Panc1 (cell line): Measurements from ENCODE around the gene GNB2. TPM values are rescaled to one million over a fixed set of nuclear protein-coding genes. Genes with fewer than 3 reads are reported as not detected.

Experiments used
- ATAC-seq: fragments of 200-7000 bp; cut with Tn5 transposase; 2 replicates; pipeline ENCODE4 v1.9.1; 2020; ENCODE audit warnings: mild to moderate bottlenecking, moderate library complexity
- BruUV-seq: library from RNA; stranded (reverse); fragments of 400-500 nt; replicated peaks from 2 replicates; lab custom pipeline; 2021; lab: Mats Ljungman, UMichigan
- CTCF ChIA-PET: fragments of 300-600 bp; sonication (Branson Sonifier 250); formaldehyde crosslinking; loops from one replicate; lab custom pipeline; 2022; ENCODE audit warnings: antibody characterized with exemption; lab: Charles Lee
- POLR2A ChIA-PET: fragments of 300-600 bp; sonication (Branson Sonifier 250); formaldehyde crosslinking; loops from one replicate; lab custom pipeline; 2022; ENCODE audit warnings: antibody characterized with exemption; lab: Charles Lee
- DNase-seq: peaks from one replicate; pipeline ENCODE4 v3.0.0-alpha.2; 2010; ENCODE audit warnings: low read depth, low spot score
- H3K27ac ChIP-seq: 2 replicates; pipeline ENCODE4 v1.5.1; 2011; ENCODE audit warnings: mild to moderate bottlenecking, low read length, inconsistent platforms
- H3K27me3 ChIP-seq: fragments of 200-500 bp; sonication (Bioruptor generic); 2 replicates; pipeline ENCODE4 v1.6.0; 2014; ENCODE audit warnings: low read length, inconsistent platforms; ENCODE audit not compliant: control insufficient read depth, insufficient read depth
- H3K36me3 ChIP-seq: fragments of 200-500 bp; sonication (Bioruptor generic); 2 replicates; pipeline ENCODE4 v1.5.1; 2014; ENCODE audit warnings: inconsistent platforms, mild to moderate bottlenecking, low read length, moderate library complexity; ENCODE audit not compliant: control insufficient read depth, insufficient read depth
- H3K4me1 ChIP-seq: 2 replicates; pipeline ENCODE4 v1.5.1; 2011; ENCODE audit warnings: inconsistent platforms, mild to moderate bottlenecking, low read length, moderate library complexity; ENCODE audit not compliant: control insufficient read depth, insufficient read depth
- H3K4me3 ChIP-seq, 2 experiments: 2 replicates each; pipeline ENCODE4 v1.5.1; 2011 to 2012; ENCODE audit warnings: low read depth in 2 of 2, low read length in 2 of 2, mild to moderate bottlenecking in 2 of 2, inconsistent platforms in 1 of 2, moderate library complexity in 1 of 2
- H3K9me3 ChIP-seq: fragments of 200-500 bp; sonication (Bioruptor generic); 2 replicates; pipeline ENCODE4 v1.5.1; 2014; ENCODE audit warnings: low read depth, mild to moderate bottlenecking, inconsistent platforms, low read length, moderate library complexity; ENCODE audit not compliant: control insufficient read depth, insufficient read depth
- CTCF ChIP-seq: fragments of 450-650 bp; IDR thresholded peaks from 2 replicates; pipeline ENCODE4 v1.5.1; 2017; ENCODE audit warnings: mild to moderate bottlenecking
- POLR2AphosphoS5 ChIP-seq: IDR thresholded peaks from 2 replicates; pipeline ENCODE4 v1.6.1; 2012; ENCODE audit warnings: mild to moderate bottlenecking, low read depth, low read length, moderate library complexity
- REST ChIP-seq, 2 experiments: IDR thresholded peaks; 2 replicates each; pipeline ENCODE4 v1.6.1; 2011 to 2012; ENCODE audit warnings: low read depth in 2 of 2, control low read depth in 1 of 2, low read length in 1 of 2, mild to moderate bottlenecking in 1 of 2, moderate library complexity in 1 of 2; ENCODE audit not compliant: insufficient read depth in 1 of 2
- SIN3A ChIP-seq: IDR thresholded peaks from 2 replicates; pipeline ENCODE4 v1.6.1; 2012; ENCODE audit warnings: low read depth, mild to moderate bottlenecking, low read length, moderate library complexity, borderline replicate concordance; ENCODE audit not compliant: insufficient read depth
- TCF7L2 ChIP-seq: IDR thresholded peaks from 2 replicates; pipeline ENCODE4 v1.6.1; 2011; ENCODE audit warnings: mild to moderate bottlenecking, low read depth, low read length, inconsistent platforms
- in situ Hi-C: cut with HindIII; loops from 2 replicates; pipeline ENCODE4 v1.10.0; 2016; ENCODE audit warnings: low sequenced_read_pairs, low pct_unique_long_range_greater_than_20kb
- intact Hi-C: fragments of 100-400 bp; cut with micrococcal nuclease; formaldehyde crosslinking; loops from one replicate; pipeline ENCODE4 v1.10.0; 2022; ENCODE audit not compliant: unreplicated experiment
- total RNA-seq: library from RNA; stranded (reverse); gene quantifications from one replicate; pipeline ENCODE4 v1.2.1, GENCODE V29; 2021; ENCODE audit not compliant: unreplicated experiment

Gene GNB2
- total RNA-seq, 1 experiment from 2014 or later, result 289 TPM

- Histone ChIP-seq H3K4me1 (no peaks in the 10 kb centered on the region), H3K9me3 (no peaks in the 10 kb centered on the region), H3K27ac (no peak overlapping the region), H3K27me3 (no peaks in the 10 kb centered on the region), H3K4me3 (no peak overlapping the region), H3K36me3 (no peaks in the 10 kb centered on the region; the same call in 1 of the 2 replicates)
- CTCF ChIA-PET, result interaction anchor here (0.6 kb wide), 1 partner anchor 14 kb away, joined by 3 read pairs; no protein-coding TSS in a partner anchor
- in situ Hi-C loops (no loop called here), intact Hi-C loops (no loop called here)
- DNase-seq, result no peak
- BruUV-seq, result no TSS peak
- ATAC-seq, result no peak
- TF ChIP-seq SIN3A (no peak), TCF7L2 (no peak), POLR2AphosphoS5 (no peak)
- POLR2A ChIA-PET, result no interaction called here
These were observed 46.3 kb upstream of the GNB2 start for GRCh38 chr7:100627238-100627549.

- BruUV-seq, result no TSS peak
- in situ Hi-C loops (no loop called here), intact Hi-C loops (no loop called here)
- H3K27ac ChIP-seq, result no peak overlapping the region
- ATAC-seq (peak; percentile 40; the same call in 1 of the 2 replicates), DNase-seq (no peak)
- ChIA-PET CTCF (interaction anchor here (1.3 kb wide), 2 partner anchors 11 to 17 kb away, joined by 3 to 6 read pairs; partner anchors contain the start of gene MOSPD3), POLR2A (no interaction called here)
- TF ChIP-seq CTCF (no peak; the same call in 1 of the 2 replicates), REST (IDR thresholded peaks at IDR 0.05; ENCODE audit: insufficient read depth in 1 of 2, low read depth in 2 of 2, low read length in 1 of 2) (no peak)
- H3K4me3 ChIP-seq, result no peak overlapping the region
- no peaks in the 10 kb centered on the region for H3K4me1 ChIP-seq
- no peaks in the 10 kb centered on the region for H3K9me3 ChIP-seq
- H3K36me3 ChIP-seq, result no peaks in the 10 kb centered on the region; the same call in 1 of the 2 replicates
- H3K27me3 ChIP-seq, result no peaks in the 10 kb centered on the region
These were observed 44.3 kb upstream of the GNB2 start for GRCh38 chr7:100629117-100629716.

GRCh38 chr7:100630066-100630465 lies 43.5 kb upstream of the GNB2 start:
- no peaks in the 10 kb centered on the region; the same call in 1 of the 2 replicates for H3K36me3 ChIP-seq
- CTCF ChIA-PET, result no interaction called here
- TF ChIP-seq CTCF, result no peak
- no peak for TF ChIP-seq POLR2AphosphoS5
- TF ChIP-seq SIN3A, result no peak
- no peak for TF ChIP-seq TCF7L2
- no peak for TF ChIP-seq REST (IDR thresholded peaks at IDR 0.05; ENCODE audit: insufficient read depth in 1 of 2, low read depth in 2 of 2, low read length in 1 of 2)
- H3K4me3 ChIP-seq, result no peak overlapping the region
- DNase-seq (no peak), ATAC-seq (no peak)
- no peaks in the 10 kb centered on the region for H3K4me1 ChIP-seq
- no TSS peak for BruUV-seq
- no peaks in the 10 kb centered on the region for H3K9me3 ChIP-seq
- POLR2A ChIA-PET, result interaction anchor here (0.6 kb wide), 1 partner anchor 11 kb away, joined by 10 read pairs; no protein-coding TSS in a partner anchor
- no peaks in the 10 kb centered on the region for H3K27me3 ChIP-seq
- intact Hi-C loops (loop anchor here (10.0 kb wide), 1 partner anchor 55 kb away; no protein-coding TSS in a partner anchor), in situ Hi-C loops (no loop called here)
- H3K27ac ChIP-seq, result no peak overlapping the region
